ENCODE data around the gene ZNF620. TPM values are rescaled to one million over a fixed set of nuclear protein-coding genes. Genes with fewer than 3 reads are reported as not detected.
"Not testable (repeated sequence)": the region's sequence is repeated elsewhere in the genome, so short reads cannot be mapped to it uniquely, and the experiment has no call there.

Gene ZNF620
- polyA plus RNA-seq, 1 donor from 2014 or later, result 20.2 TPM

GRCh38 chr3:40460481-40460880, 45.4 kb upstream of the ZNF620 start:
- not testable (repeated sequence) for H4K20me1 ChIP-seq (ENCODE audit: insufficient read depth); H2AFZ ChIP-seq (ENCODE audit: low read depth, low read length); H3K9me2 ChIP-seq (ENCODE audit: insufficient read depth, low read length); H3K9me3 ChIP-seq (ENCODE audit: low read length); H3K4me2 ChIP-seq (ENCODE audit: low read length); H3K9ac ChIP-seq (ENCODE audit: low read length); H3K36me3 ChIP-seq (ENCODE audit: insufficient read depth, low read length); H3K27ac ChIP-seq (ENCODE audit: low read length); H3F3A ChIP-seq (ENCODE audit: insufficient read depth, low read length, poor library complexity, severe bottlenecking); H3K27me3 ChIP-seq (ENCODE audit: insufficient read depth, low read depth, low read length); H3K4me3 ChIP-seq (ENCODE audit: low read length)
- peaks cover 24% of the 10 kb centered on the region for H3K79me2 ChIP-seq (replicated peaks; ENCODE audit: insufficient read depth, low read length)

DNA sequence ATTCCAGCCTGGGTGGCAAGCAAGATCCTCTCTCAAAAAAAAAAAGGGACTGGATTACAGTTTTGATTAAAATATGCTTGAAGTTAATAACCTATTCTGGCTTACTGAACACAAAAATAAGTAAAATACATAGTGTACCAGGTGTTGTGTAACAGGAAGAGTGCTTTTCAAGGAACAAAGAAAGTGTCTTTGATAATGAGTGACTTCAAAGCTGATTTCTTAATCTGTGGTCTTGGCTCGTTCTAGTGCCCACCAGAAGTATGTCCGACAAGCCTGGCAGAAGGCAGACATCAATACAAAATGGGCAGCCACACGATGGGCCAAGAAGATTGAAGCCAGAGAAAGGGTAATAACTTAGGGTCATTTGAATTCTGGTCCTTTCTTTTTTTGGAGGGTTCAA, 44.7 kb upstream of the ZNF620 start:
- H3K9me3 ChIP-seq (ENCODE audit: low read length), result no peaks in the 10 kb centered on the region
- H3K9ac ChIP-seq (ENCODE audit: low read length), result no peak overlapping the region
- no peaks in the 10 kb centered on the region for H4K20me1 ChIP-seq (ENCODE audit: insufficient read depth)
- peaks cover 4% of the 10 kb centered on the region for H3K36me3 ChIP-seq (ENCODE audit: insufficient read depth, low read length)
- peaks cover 24% of the 10 kb centered on the region for H3K79me2 ChIP-seq (replicated peaks; ENCODE audit: insufficient read depth, low read length)
- no peaks in the 10 kb centered on the region for H3F3A ChIP-seq (ENCODE audit: insufficient read depth, low read length, poor library complexity, severe bottlenecking)
- no peak overlapping the region for H3K4me3 ChIP-seq (ENCODE audit: low read length)
- no peak overlapping the region for H3K4me2 ChIP-seq (ENCODE audit: low read length)
- no peak for TF ChIP-seq POLR2AphosphoS5 (IDR thresholded peaks at IDR 0.05)
- TF ChIP-seq SMC3 (conservative IDR thresholded peaks at IDR 0.05; ENCODE audit: poor library complexity), result no peak
- no peak for TF ChIP-seq RAD21 (conservative IDR thresholded peaks at IDR 0.05)
- no peak for TF ChIP-seq REST (IDR thresholded peaks at IDR 0.05; ENCODE audit: borderline replicate concordance)
- TF ChIP-seq TAF1 (IDR thresholded peaks at IDR 0.05; ENCODE audit: low read depth), result no peak
- TF ChIP-seq EZH2 (IDR thresholded peaks at IDR 0.05; ENCODE audit: borderline replicate concordance, insufficient read depth, low read length, poor library complexity, severe bottlenecking), result no peak
- TF ChIP-seq, protein P1, sequence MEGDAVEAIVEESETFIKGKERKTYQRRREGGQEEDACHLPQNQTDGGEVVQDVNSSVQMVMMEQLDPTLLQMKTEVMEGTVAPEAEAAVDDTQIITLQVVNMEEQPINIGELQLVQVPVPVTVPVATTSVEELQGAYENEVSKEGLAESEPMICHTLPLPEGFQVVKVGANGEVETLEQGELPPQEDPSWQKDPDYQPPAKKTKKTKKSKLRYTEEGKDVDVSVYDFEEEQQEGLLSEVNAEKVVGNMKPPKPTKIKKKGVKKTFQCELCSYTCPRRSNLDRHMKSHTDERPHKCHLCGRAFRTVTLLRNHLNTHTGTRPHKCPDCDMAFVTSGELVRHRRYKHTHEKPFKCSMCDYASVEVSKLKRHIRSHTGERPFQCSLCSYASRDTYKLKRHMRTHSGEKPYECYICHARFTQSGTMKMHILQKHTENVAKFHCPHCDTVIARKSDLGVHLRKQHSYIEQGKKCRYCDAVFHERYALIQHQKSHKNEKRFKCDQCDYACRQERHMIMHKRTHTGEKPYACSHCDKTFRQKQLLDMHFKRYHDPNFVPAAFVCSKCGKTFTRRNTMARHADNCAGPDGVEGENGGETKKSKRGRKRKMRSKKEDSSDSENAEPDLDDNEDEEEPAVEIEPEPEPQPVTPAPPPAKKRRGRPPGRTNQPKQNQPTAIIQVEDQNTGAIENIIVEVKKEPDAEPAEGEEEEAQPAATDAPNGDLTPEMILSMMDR (IDR thresholded peaks at IDR 0.05; ENCODE audit: poor library complexity, severe bottlenecking), result no peak
- TF ChIP-seq MXI1 (conservative IDR thresholded peaks at IDR 0.05; ENCODE audit: poor library complexity, severe bottlenecking), result no peak
- TF ChIP-seq EP300 (conservative IDR thresholded peaks at IDR 0.05; ENCODE audit: poor library complexity, severe bottlenecking), result no peak
- no peaks in the 10 kb centered on the region for H3K27me3 ChIP-seq (ENCODE audit: insufficient read depth, low read depth, low read length)
- H3K9me2 ChIP-seq (ENCODE audit: insufficient read depth, low read length), result no peaks in the 10 kb centered on the region
- no peak overlapping the region for H2AFZ ChIP-seq (ENCODE audit: low read depth, low read length)
- no peak overlapping the region for H3K27ac ChIP-seq (ENCODE audit: low read length)

DNA sequence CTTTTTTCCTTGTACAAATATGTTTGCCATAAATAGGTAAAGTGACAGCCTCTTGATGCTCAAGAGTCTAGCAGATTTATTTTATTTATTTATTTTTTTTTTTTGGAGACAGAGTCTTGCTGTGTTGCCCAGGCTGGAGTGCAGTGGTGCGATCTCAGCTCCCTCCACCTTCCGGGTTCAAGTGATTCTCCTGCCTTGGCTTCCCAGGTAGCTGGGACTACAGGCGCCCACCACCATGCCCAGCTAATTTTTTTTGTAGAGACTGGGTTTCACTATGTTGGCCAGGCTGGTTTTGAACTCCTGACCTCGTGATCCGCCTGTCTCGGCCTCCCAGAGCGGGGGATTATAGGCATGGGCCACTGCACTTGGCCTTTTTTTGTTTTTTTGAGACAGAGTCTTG, 43.0 kb upstream of the ZNF620 start:
- not testable (repeated sequence) for H3K27me3 ChIP-seq (ENCODE audit: insufficient read depth, low read depth, low read length); H2AFZ ChIP-seq (ENCODE audit: low read depth, low read length); H3K4me3 ChIP-seq (ENCODE audit: low read length); H3K4me2 ChIP-seq (ENCODE audit: low read length); H3F3A ChIP-seq (ENCODE audit: insufficient read depth, low read length, poor library complexity, severe bottlenecking); H3K36me3 ChIP-seq (ENCODE audit: insufficient read depth, low read length); H3K27ac ChIP-seq (ENCODE audit: low read length); H4K20me1 ChIP-seq (ENCODE audit: insufficient read depth); H3K9me3 ChIP-seq (ENCODE audit: low read length); H3K9ac ChIP-seq (ENCODE audit: low read length); H3K9me2 ChIP-seq (ENCODE audit: insufficient read depth, low read length)
- H3K79me2 ChIP-seq (replicated peaks; ENCODE audit: insufficient read depth, low read length), result peaks cover 18% of the 10 kb centered on the region

Measured in neural cell (in vitro differentiated cells).